T-helper 1 cell treated with Interleukin-12 subunit alpha and Interleukin-12 subunit beta and Interleukin-4 antibody, amounts not matched to agents 30 μg/mL and 1 μg/mL, for 36 hours (primary cell): ENCODE data around the gene PTPRG.

ENCODE experiments used
- H3K27ac Mint-ChIP-seq: one replicate; pipeline ENCODE4 v1.8.0; 2021; ENCODE audit warnings: mild to moderate bottlenecking, mixed read lengths
- H3K27me3 Mint-ChIP-seq: one replicate; pipeline ENCODE4 v1.8.0; 2021; ENCODE audit warnings: low read depth, mixed read lengths
- H3K36me3 Mint-ChIP-seq: one replicate; pipeline ENCODE4 v1.8.0; 2021; ENCODE audit warnings: low read depth, mixed read lengths
- H3K4me1 Mint-ChIP-seq: one replicate; pipeline ENCODE4 v1.8.0; 2021; ENCODE audit warnings: low read depth, mixed read lengths
- H3K4me3 Mint-ChIP-seq: one replicate; pipeline ENCODE4 v1.8.0; 2021; ENCODE audit warnings: mild to moderate bottlenecking, moderate library complexity, mixed read lengths
- H3K9me3 Mint-ChIP-seq: one replicate; pipeline ENCODE4 v1.8.0; 2021; ENCODE audit warnings: mixed read lengths

The PTPRG gene

DNA sequence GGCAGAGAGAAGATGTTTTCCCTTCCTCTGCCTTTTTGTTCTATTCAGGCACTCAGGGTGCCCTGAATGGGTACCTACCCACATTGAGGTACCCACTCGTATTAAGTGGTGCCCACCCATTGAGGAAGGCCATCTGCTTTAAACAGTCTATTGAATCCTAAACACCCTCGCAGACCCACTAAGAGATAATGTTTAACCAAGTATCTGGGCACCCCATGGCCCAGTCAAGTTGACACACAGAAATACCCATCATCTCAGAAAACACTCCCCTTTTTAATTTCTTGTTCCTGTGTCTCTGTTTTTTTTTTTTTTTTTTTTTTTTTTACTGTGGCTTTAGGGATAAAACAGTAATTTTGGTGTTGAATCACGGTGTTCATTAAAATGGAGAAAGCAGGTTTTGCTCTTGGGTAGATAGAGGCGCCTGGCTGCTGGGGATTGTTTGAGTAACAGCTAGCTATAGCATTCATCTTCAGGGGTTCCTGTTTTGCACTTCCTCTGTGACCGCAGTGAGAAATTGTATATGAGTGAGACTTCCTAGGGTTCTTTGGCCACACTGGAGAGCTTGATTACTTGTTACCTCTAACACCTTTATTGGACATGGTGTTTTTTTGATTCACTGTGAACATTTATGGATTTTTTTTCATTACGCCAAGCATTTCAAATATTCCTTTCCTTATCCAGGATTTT, 259.1 kb downstream of the PTPRG start:
- no peak overlapping the region for H3K4me3 Mint-ChIP-seq

DNA sequence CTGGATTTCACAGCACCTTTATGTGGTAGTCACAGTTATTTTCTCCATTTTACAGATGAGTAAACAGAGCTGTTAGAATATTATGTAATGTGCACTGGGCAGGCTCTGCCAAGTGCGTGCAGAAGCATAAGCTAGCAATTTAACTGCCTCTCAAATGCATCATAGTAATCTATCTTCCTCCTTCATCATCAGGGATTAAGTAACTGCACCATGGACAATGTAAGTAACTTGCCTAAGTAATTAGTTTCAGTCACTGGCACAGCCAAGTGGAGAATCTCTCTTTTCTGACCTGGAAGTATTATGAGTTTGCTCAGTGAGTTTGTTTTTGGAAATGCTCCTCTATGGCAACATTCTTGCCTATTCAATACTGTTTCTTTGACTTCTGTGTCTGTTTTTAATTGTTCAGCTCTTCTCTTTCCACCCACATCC, 260.5 kb downstream of the PTPRG start:
- no peak overlapping the region for H3K4me3 Mint-ChIP-seq
- no peaks in the 10 kb centered on the region for H3K36me3 Mint-ChIP-seq
- no peaks in the 10 kb centered on the region for H3K27me3 Mint-ChIP-seq
- H3K9me3 Mint-ChIP-seq = no peaks in the 10 kb centered on the region
- no peaks in the 10 kb centered on the region for H3K4me1 Mint-ChIP-seq
- H3K27ac Mint-ChIP-seq = no peak overlapping the region

More for the DNA sequence above, 259.1 kb downstream of the PTPRG start:
- no peak overlapping the region for H3K27ac Mint-ChIP-seq
- no peaks in the 10 kb centered on the region for H3K9me3 Mint-ChIP-seq
- H3K36me3 Mint-ChIP-seq = no peaks in the 10 kb centered on the region
- no peaks in the 10 kb centered on the region for H3K4me1 Mint-ChIP-seq
- H3K27me3 Mint-ChIP-seq = no peaks in the 10 kb centered on the region

DNA sequence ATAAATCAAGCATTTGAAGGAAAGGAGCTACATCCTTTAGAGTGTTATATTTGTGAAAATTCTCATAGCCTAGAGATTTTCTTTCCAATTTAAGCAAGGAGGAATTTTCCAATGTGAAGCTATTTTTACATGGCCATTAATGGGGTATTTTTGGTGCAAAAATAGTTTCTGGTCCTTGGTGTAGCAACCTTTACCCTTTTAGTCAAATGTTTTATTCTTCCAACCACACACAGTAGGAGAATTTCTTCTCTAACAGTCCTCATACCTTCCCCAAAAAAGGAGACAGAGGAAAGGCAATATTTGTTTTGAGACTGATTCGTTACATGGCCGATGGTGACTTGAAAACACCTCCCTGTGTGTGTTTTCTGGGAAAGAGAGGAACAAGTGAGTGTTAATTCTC, 261.2 kb downstream of the PTPRG start:
- H3K36me3 Mint-ChIP-seq = no peaks in the 10 kb centered on the region
- no peaks in the 10 kb centered on the region for H3K27me3 Mint-ChIP-seq
- no peaks in the 10 kb centered on the region for H3K9me3 Mint-ChIP-seq
- no peaks in the 10 kb centered on the region for H3K4me1 Mint-ChIP-seq
- no peak overlapping the region for H3K4me3 Mint-ChIP-seq
- no peak overlapping the region for H3K27ac Mint-ChIP-seq

DNA sequence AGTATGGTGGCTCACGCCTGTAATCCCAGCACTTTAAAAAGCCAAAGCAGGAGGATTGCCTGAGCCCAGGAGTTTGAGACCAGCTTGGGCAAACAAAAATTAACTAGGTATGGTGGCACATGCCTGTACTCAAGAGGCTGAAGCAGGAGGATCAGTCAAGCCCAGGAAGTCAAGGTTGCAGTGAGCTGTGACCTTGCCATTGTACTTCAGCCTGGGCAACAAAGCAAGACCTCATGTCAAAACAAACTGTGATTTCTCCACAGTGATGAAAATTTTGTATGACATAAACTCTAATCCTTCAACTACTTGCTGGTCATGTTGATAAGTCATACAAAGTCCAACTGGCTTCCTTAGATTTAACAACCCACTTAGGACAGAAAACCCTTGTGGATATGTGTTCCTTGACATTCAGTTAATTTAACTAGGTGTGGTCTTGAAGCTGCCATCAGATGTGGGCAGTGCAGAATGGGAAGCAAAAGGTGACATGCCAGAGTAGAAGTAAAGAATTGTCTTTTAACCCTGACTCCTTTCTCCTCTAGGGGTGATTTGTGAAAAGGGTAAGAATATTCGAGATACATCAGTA, 263.3 kb downstream of the PTPRG start:
- Mint-ChIP-seq H3K27ac (no peak overlapping the region), H3K9me3 (no peaks in the 10 kb centered on the region), H3K36me3 (no peaks in the 10 kb centered on the region), H3K27me3 (no peaks in the 10 kb centered on the region), H3K4me3 (no peak overlapping the region), H3K4me1 (no peaks in the 10 kb centered on the region)

- no peak overlapping the region for H3K27ac Mint-ChIP-seq
Measured at GRCh38 chr3:61826161-61826560, 264.8 kb downstream of the PTPRG start.

GRCh38 chr3:61828184-61828874, 267.0 kb downstream of the PTPRG start:
- Mint-ChIP-seq H3K9me3 (no peaks in the 10 kb centered on the region), H3K27me3 (no peaks in the 10 kb centered on the region), H3K4me1 (no peaks in the 10 kb centered on the region), H3K36me3 (no peaks in the 10 kb centered on the region), H3K27ac (no peak overlapping the region), H3K4me3 (no peak overlapping the region)

More at GRCh38 chr3:61826161-61826560, 264.8 kb downstream of the PTPRG start:
- Mint-ChIP-seq H3K4me1 (no peaks in the 10 kb centered on the region), H3K9me3 (no peaks in the 10 kb centered on the region), H3K4me3 (no peak overlapping the region), H3K27me3 (no peaks in the 10 kb centered on the region), H3K36me3 (no peaks in the 10 kb centered on the region)

DNA sequence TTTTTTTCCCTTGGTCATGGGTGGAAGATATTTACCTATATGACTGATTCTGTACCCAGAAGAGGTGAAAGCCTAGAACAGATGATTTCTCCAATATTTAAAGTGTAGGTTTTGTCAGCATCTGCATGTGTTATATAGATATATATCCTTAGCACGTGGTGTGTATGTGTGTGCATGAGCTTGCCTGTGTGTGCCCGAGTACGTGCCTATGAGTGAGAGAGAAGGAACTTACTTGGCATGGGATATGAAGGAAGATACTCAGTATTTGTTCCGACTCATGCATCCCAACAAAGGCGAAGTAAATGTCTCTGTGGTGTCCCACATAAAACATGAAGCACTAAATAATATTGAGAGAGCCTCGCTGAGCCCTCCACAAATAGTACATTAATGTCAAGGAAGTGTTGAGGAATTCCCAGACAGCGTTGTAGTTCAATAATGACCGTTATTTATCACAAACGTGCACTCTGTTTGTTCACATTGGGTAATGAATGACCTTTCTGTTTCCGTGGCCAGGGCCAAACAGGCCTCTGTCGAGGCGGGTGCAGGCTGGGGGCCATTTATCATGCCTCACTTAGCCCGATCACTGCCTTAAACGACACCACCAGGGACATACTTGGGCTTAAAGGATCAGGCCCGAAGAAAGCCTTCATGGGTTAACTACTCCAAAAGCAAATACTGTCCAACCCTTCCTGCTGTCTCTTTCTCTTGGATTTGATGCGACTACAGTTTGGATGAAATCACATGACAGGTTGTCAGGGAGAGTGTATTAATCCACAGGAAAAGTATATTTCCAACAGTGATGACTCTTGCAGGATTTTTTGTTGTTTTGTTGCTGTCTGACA, 267.7 kb downstream of the PTPRG start:
- no peaks in the 10 kb centered on the region for H3K36me3 Mint-ChIP-seq
- no peak overlapping the region for H3K27ac Mint-ChIP-seq
- H3K27me3 Mint-ChIP-seq = no peaks in the 10 kb centered on the region
- H3K4me1 Mint-ChIP-seq = no peaks in the 10 kb centered on the region
- H3K4me3 Mint-ChIP-seq = no peak overlapping the region
- no peaks in the 10 kb centered on the region for H3K9me3 Mint-ChIP-seq

DNA sequence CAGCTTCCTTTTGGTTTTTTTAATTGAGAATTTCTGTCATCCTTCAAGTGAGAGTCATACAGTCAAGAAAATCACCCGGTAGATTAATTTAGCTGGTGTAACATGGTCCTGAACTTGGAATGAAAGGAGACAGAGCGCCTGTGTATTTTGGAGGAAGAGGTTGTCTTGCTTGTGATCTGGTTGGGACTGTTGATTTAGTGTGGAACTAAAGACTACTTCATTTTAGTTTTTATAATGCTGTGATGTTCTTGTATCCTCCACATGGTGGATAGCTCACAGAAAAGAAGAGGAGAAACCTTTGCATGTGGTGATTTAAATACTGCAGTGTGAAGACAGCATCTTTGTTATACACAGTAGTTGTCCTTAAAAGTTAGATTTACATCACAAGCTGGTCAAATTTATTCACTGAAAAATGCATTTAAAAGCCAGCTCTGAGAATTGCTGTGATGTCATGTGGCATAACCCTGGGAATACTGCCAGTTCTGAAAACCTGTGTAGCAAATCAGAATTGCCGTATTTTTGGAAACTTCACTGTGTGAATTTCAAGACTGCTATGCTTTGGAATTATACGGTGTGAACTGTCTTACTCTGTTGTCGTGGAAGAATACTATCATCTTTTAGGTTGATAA, 268.5 kb downstream of the PTPRG start:
- H3K9me3 Mint-ChIP-seq = no peaks in the 10 kb centered on the region
- H3K4me3 Mint-ChIP-seq = no peak overlapping the region
- no peaks in the 10 kb centered on the region for H3K27me3 Mint-ChIP-seq
- H3K36me3 Mint-ChIP-seq = no peaks in the 10 kb centered on the region
- H3K4me1 Mint-ChIP-seq = no peaks in the 10 kb centered on the region
- no peak overlapping the region for H3K27ac Mint-ChIP-seq

GRCh38 chr3:61831973-61832372, 270.6 kb downstream of the PTPRG start:
- no peak overlapping the region for H3K4me3 Mint-ChIP-seq
- H3K36me3 Mint-ChIP-seq = no peaks in the 10 kb centered on the region
- H3K27ac Mint-ChIP-seq = no peak overlapping the region
- H3K4me1 Mint-ChIP-seq = no peaks in the 10 kb centered on the region
- H3K9me3 Mint-ChIP-seq = no peaks in the 10 kb centered on the region
- H3K27me3 Mint-ChIP-seq = no peaks in the 10 kb centered on the region

GRCh38 chr3:61832375-61833229, 271.2 kb downstream of the PTPRG start:
- no peak overlapping the region for H3K27ac Mint-ChIP-seq
- no peaks in the 10 kb centered on the region for H3K27me3 Mint-ChIP-seq
- no peaks in the 10 kb centered on the region for H3K4me1 Mint-ChIP-seq
- H3K4me3 Mint-ChIP-seq = no peak overlapping the region
- H3K36me3 Mint-ChIP-seq = no peaks in the 10 kb centered on the region
- H3K9me3 Mint-ChIP-seq = no peaks in the 10 kb centered on the region

GRCh38 chr3:61839256-61839655, 277.9 kb downstream of the PTPRG start:
- no peaks in the 10 kb centered on the region for H3K4me1 Mint-ChIP-seq
- no peak overlapping the region for H3K27ac Mint-ChIP-seq
- no peaks in the 10 kb centered on the region for H3K36me3 Mint-ChIP-seq
- no peak overlapping the region for H3K4me3 Mint-ChIP-seq
- no peaks in the 10 kb centered on the region for H3K27me3 Mint-ChIP-seq
- H3K9me3 Mint-ChIP-seq = no peaks in the 10 kb centered on the region

- Mint-ChIP-seq H3K4me3 (no peak overlapping the region), H3K9me3 (no peaks in the 10 kb centered on the region), H3K4me1 (no peaks in the 10 kb centered on the region), H3K27ac (no peak overlapping the region), H3K27me3 (no peaks in the 10 kb centered on the region), H3K36me3 (no peaks in the 10 kb centered on the region)
Measured at GRCh38 chr3:61841111-61841845, 279.9 kb downstream of the PTPRG start.

DNA sequence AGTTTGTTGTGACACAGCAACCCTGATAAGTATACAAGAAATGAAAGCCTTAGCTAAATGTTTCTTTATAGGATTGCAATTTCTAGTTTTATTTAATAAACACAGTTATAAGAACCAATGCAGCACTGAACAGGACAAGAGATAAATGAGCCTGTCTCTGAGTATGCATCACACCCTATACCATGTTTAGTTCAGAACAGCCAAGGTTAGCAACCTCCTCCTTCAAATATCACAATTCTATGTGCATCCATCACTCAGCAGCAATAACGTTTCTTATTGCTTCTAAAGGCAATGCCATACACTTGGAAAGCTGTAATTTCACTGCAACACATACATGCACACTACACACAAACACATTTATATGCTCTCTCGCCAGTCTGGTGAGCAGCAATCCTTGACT, 280.6 kb downstream of the PTPRG start:
- Mint-ChIP-seq H3K4me3 (no peak overlapping the region), H3K27ac (no peak overlapping the region), H3K27me3 (no peaks in the 10 kb centered on the region), H3K36me3 (no peaks in the 10 kb centered on the region), H3K9me3 (no peaks in the 10 kb centered on the region), H3K4me1 (no peaks in the 10 kb centered on the region)
